Activated CD8-positive, alpha-beta memory T cell treated with anti-CD3 and anti-CD28 coated beads for 1 hour (primary cell): ENCODE results near the gene RGR.
A peak's percentile ranks its signal among the peaks of the same experiment; 100 is the strongest.
"Not testable (repeated sequence)": the region's sequence is repeated elsewhere in the genome, so short reads cannot be mapped to it uniquely, and the experiment has no call there.

ENCODE experiments used
- DNase-seq, 2 donors: peaks; one replicate each; pipeline ENCODE4 v3.0.0-alpha.2; 2020; ENCODE audit warnings: low read depth in 1 of 2; ENCODE audit errors: extremely low read depth in 1 of 2

RGR gene

DNA sequence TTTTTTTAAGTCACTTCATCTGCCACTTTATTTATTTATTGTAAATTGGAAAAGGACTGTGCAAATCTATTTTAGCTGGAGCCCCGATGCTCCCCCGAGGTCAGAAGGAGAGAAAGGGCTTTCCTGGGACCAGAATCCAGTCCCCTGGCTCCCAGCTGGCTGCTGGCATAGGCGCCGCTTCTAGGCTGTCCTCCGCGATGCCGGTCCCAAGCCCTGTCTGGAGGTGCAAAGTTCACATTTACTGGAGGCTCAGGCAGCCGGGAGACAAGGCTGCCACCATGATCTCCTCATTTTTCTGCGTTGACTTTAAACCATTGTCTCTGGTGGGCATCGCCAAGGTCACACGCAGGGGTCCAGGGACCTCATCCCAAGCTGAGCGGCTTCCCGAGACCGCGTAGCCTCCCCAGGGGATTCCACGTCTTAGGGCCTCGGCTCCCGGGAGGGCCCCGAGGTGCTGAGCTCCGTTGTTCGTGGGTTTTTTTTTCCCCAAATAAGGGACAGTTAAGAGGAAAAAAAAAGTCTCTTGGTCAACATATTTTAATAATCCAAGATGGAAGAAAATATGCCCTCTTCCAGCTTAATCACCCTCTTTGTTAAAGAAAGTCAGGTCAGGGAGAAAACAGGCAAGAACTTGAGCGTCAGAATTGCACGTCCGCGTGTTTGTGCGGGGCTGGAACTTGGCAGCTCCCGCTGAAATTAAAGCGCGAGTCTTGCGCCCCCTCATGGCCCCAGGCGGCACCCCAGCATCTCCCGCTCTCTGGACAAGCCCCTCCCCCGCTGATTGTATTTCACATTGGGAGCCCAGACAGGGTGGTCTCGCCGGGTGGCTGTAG, 11.9 kb downstream of the RGR start:
- no peak for DNase-seq

DNA sequence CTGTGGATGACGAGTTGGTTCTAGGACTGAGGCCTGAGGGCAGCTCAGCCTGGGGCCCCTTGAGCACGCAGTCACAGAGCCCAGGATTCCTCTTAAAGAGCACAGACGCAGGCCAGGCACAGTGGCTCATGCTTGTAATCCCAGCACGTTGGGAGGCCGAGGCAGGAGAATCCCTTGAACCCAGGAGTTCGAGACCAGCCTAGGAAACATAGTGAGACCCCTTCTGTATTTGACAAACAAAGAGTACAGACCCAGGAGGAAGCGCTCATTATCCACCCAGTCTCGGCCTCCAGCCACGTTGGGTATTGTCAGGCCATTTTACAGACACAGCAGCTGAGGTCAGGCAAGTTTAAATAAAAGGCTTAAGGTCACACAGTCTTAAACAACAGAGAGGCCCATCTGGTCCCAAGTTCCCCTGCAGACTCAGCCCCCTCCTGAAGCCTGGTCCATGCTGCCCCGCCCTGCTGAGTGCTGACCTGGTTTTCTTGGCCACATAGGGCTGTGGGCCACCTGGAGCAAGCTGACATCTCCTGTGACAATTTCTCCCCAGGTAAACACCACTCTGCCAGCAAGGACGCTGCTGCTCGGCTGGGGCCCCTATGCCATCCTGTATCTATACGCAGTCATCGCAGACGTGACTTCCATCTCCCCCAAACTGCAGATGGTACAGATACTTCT, 12.6 kb downstream of the RGR start:
- DNase-seq: no peak

DNA sequence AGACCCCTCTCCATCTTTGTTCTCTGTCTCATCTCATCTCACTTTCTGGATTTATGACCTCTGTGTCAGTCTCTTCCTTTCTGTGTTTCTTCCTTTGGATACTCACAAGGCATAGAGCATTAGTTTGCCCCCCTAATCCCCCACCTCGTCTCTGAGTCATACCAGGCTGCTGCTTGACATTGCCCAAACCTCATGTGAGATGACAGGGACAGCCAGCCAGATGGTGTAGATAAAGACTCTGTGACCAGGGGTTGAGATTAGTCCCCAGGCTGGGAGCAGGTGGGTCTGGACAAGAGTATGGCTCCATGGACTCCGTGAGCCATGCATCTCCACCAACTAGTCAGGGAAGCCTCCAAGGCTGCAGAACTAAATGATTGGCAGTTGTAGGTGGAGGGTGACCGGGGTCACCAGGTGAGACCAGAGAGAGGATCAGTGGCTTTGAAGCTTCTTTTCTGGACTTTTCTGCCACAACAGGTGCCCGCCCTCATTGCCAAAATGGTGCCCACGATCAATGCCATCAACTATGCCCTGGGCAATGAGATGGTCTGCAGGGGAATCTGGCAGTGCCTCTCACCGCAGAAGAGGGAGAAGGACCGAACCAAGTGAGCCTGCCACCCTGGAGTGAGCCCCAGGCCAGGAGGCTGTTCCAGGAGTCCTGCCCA, 13.3 kb downstream of the RGR start:
- no peak for DNase-seq

DNA sequence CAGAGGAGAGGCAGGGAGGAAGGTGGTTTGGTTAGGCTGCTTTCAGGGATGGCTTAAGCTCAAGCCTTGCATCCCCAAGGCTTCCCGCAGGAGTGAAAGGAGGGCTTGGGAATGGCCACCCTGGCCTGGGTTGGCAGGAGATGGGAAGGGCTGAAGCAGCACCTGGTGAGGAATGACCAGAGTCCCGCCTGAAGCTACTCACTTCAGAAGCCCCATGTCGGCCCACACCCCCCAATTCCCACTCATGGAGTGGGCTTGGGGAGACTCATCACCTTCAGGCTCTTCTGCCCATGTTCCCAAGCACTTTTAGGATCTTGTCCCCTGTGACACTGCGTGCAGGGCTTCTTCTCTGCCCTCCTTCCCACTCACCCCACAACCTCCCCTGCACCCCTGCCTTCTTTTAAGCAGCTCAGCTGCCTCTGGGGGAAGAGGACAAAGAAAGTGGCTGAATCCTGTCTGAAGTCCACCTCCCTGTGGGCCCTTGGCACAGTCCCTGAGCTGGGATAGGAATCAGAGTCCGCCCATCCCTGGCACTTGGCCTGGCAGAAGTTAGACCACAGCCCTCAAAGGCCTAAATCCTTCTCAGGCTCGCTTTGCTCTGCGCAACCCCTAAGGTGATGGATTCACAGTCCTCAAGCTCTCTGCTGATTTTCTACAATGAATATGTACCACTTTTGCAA, 16.5 kb downstream of the RGR start:
- DNase-seq: no peak

DNA sequence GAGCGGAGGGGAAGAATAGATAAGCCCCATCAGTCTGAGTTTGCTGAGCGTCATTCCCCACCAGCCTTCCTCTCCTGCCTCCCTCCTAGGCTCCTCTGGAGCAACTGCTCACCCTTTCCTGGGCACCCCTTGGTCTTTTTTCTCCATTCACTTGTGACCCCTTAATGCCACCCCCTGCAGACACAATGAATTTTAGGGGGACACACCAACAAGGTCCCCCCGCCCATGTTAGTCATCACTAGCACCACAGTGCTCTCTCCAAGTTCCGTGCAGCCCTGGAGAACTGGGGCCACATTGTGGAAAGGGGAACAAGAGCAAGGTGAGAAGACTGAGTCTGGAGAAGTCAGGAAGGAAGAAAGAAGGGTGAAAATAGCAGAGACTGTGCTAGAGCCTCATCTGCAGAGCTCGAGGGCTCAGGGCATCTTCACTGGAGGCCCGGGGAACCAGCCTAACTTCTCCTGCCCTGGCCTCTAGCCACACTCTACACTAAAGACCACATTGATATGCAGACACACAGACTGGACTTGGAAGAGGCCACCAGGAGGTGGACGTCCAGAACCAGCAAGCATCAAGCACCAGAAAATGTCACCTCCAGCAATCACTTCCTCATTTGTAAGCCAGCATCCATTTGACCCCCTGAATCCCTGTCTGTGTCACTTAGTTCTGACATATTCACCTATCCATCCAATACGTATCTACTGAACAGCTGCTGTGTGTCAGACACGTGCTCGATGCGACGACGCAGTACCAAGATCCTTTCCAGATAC, 17.5 kb downstream of the RGR start:
- DNase-seq: no peak

DNA sequence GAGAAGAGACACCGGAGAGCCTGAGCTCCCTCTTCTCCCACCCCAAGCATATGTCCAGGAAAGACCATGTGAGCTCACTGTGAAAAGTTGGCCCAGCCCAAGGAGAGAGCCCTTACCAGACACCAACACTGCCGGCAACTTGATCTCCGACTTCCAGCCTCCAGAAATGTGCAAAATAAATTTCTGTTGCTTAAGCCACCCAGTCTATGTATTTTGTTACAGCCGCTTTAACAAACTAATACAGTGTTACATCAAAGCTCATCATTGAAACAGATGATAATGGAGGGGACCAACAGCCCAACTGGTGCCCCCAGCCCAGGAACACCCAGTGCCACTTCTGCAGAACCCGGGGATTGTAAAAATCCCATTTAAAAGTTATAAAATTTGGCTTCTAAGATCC, 18.9 kb downstream of the RGR start:
- no peak for DNase-seq

DNA sequence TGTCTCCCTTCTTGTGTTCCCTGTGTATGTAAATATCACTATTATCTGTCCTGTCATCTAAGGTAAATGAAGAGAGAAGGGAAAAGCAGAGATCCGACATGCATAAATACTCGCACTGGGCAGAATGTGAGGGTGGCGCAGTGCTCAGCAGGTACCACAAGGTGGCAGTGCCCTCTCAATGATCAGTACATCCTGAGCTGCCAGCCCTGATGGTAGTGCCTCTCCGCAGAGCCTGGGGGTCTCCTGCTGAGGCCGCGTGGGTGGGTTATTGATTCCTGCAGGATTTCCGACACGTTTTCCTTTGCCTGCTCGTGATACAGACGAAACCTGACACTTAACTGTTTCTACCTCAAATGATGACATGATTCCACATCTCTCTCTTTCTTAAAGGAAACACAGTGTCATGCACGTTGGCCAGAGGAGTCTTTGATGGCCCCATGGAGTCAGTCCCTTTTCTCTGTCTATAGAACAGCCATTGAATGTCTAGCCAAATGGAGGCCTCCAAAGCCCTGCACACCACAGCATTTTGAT, 19.8 kb downstream of the RGR start:
- peak; percentile 42 to 51 for DNase-seq

DNA sequence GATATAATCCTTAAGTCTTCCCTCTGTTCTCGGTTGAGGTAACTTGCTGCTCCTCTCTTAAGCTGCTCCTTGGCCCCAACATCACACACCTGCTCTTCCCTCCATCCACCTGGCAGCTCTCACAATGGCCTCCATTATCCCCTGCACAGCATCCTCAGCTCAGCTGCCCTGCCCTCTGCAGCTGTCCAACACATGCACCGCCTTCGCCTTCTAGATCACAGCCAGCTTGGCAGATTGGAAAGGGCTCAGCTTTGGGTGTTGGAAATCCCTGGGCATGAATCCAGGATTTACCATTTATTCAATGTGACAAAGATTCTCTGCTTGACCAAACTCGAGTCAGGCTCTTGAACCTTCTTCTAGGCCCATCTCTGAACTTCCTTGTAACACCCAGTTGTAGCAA, 20.6 kb downstream of the RGR start:
- no peak for DNase-seq

DNA sequence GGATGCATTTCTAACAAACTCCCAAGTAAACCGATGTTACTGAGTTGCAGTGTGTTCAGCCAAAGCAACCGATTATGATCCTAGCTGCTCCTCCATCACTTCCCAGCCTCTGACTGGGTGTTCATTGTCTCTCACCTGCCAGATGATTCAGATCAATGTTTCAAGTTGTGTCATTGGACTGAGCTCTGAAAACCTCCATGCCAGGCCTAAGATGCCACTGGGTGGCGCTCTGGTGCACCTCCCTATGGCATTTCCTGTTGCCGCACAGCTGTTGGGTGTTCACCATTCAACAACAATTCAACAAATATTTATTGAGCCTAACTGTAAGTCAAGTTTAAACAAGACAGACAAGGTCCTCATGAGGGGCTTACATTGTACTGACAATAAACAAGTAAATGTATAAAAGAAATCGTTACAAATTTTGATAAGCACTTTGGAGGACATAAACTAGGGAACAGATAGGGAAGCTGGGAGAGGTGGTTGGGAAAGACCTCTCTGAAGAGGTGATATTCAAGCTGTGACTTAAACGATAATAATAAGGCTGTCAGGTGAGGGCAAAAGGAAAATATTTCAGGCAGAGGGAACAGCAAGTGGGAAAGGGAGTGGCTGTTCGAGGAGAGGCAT, 22.8 kb downstream of the RGR start:
- DNase-seq: peak; percentile 6 to 38

DNA sequence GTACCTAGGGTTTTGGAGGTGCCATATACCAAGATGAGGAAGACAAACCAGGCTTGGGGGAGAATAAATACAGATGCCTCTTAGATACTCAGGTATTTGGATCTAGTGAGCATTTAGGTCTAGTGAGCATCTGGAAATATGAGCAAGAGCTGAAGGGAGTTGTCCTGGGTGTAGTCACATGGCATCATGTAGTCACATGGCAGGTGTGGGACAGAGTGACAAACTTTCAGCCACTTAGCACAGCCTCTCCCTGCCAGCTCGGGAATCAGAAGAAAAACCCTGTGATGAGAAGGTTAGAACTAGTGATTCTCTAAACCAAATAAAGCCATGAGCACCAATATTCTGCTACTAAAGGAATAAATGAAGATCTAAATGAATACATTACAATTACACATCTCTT, 24.3 kb downstream of the RGR start:
- DNase-seq: no peak

DNA sequence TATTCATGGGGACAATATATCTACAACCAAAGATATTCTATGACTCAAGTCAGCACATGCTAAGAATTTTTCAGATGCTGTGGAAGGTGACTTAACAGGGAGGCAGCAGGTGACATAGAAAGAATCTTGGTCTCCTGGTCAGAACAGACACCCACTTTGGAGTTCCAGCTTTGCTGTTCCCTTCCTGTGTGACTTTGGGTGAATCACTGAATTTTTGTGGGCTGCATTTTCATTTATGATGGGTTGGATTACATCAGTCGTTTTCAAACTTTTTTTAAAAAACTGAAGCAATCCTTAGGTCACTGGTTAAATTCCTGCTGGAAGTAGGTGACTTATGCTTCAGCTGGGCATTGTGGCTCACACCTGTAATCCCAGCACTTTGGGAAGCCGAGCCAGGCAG, 24.9 kb downstream of the RGR start:
- no peak for DNase-seq

DNA sequence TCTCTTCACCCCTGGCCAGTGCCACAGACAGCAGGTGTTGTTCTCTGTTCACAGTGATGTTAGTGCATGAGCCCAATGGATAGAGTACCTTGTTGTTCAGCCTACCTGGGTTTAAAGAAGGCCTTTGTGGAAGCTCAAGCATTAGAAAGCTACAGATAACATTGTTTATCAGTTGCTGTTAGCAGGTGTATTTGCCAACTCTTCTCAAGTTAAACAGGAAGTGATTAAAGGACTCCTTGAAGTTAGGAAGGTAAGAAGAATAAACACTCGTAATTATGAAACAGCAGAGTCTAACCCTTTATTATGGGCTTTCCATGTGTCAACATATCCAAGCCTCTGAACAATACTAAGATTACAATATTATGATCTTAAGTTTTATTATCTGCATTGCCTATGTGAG, 25.9 kb downstream of the RGR start:
- no peak for DNase-seq

DNA sequence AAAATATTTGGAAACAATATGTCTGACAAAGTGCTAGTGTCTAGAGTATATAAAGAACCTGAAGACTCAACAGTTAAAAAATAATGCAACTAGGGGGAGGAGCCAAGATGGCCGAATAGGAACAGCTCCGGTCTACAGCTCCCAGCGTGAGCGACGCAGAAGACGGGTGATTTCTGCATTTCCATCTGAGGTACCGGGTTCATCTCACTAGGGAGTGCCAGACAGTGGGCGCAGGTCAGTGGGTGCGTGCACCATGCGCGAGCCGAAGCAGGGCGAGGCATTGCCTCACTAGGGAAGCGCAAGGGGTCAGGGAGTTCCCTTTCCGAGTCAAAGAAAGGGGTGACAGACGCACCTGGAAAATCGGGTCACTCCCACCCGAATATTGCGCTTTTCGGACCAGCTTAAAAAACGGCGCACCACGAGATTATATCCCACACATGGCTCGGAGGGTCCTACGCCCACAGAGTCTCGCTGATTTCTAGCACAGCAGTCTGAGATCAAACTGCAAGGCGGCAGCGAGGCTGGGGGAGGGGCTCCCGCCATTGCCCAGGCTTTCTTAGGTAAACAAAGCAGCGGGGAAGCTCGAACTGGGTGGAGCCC, 35.1 kb downstream of the RGR start:
- not testable (repeated sequence) for DNase-seq

DNA sequence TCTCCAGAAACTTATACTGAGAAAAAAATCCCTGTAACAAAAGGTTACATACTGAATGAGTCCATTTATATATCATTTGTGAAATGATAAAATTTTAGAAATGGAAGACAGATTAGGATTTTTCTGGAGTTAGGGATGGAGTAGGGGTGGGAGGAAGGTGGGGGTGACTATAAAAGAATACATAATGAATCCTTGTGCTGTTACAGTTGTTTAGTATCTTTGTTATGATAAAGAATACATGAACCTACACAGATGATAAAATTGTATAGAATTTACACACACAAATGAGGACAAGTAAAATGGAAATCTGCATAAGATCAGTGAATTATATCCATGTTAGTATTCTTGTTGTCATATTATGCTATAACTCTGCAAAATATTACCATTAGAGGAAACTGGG, 41.8 kb downstream of the RGR start:
- no peak for DNase-seq

DNA sequence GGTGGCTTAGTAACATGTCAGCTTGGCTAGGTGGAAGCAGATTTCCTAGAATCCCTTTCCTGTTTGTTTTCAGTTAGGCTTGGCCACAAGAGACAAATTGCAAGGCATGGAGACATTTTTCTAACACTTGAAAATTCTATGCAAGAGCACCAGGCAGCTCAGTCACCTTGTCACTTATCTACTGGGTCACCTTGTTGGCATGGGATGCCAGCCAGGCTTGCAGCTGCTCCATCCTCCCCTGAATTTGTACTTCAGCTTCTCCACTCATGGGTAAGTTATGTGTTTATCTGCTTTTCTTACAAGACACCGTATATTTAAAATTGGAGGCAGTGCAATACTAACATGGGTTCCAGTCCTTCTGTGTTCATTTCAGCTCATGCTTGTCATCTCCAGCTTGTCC, 43.3 kb downstream of the RGR start:
- DNase-seq: no peak

DNA sequence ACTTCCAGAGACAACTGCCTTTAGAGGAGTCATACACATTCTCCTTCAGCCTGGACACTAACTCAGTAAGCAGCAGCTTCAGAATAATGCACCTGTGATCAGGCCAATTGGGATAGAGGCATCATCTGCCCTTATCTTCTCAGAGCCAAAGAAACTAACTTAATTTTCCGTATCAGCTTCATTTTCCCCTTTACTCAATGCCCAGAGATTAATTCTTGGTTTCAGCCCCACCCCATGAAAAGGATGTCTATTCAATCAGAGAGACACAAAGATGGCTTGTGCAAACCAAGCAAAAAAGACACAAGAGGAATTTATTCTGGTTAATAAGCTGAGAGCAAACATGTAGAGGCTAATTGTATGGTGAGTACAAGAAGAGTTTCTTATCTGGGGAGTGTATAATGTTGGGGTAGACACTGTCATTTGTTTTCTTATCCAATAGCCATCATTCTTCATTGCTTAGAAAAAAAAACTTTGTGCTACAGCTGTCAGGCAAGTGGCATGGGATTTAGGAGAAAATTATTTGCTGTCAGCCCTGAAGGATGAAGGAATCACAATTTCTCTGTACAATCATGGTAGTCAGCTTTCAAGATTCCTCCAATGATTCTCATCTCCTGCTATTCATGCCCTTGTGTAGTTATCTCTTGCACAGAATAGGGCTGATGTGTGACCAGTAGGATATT, 44.8 kb downstream of the RGR start:
- DNase-seq: no peak

DNA sequence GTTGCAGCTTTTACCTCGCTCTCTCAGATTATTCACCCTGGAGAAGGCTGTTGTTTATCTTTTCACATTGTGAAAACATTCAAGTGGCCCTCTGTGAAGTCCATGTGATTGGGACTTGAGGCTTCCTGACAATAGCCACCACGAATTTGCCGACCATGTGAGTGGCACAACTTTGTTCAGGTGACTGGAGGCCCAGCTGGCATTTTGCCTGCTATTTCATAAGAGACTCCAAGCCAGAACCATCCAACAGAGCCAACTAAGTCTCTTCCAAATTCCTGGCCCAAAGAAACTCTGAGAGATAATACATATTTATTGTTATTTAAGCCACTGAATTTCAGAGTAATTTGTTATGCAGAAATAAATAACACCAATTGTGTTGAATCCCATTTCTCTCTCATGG, 45.4 kb downstream of the RGR start:
- no peak for DNase-seq

DNA sequence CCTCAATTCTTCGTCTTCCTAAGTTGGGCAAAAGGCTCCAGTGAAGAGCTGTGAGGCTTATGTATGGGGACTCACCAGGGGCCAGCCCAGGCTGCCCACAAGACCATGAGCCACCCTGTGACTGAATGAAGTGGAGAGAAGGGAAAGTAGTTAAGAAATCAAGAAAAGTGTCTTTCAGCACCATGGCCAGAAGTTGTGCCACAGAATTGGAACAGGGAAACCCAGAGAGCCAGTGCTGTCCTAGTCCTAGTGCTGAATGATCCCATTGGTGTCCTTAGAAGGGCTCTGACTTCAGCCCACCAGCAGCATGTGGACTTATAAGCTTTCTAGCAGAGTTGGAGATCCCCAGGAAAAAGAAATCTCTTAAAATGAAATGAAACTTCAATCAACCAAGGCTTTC, 46.5 kb downstream of the RGR start:
- DNase-seq: no peak

DNA sequence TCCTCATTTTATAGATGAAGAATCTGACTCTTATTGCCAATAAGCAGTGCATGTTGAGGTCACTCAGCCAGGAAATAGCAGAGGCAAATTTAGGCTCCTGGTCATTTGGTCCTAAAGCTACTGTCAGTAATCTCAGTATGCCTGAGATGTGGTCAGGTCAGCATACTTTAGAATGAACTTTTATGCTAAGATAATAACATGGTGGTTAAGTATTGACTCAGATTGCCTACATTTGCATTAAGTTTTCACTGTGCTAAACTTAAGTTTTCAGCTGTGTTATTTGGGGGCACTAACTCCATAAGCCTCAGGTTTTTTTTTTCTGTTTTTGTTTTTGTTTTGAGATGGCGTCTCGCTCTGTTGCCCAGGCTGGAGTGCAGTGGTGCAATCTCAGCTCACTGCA, 47.6 kb downstream of the RGR start:
- DNase-seq: no peak
